OCI-LY1 (cell line): ENCODE results near the gene CACNA1H.

Experiments
- EZH2 ChIP-seq: fragments of 200-600 bp; sonication (generic), shearing (Covaris generic); IDR thresholded peaks from 2 replicates; pipeline ENCODE4 v1.8.0; 2017; ENCODE audit warnings: borderline replicate concordance, mixed run types, mild to moderate bottlenecking, antibody characterized with exemption, low read length, moderate library complexity, mixed read lengths
- TF ChIP-seq, protein P1 (sequence below): fragments of 200-600 bp; sonication (generic), shearing (Covaris generic); IDR thresholded peaks from 2 replicates; pipeline ENCODE4 v1.5.1; 2017; ENCODE audit warnings: mild to moderate bottlenecking, antibody characterized with exemption, low read length, moderate library complexity, mixed read lengths

- no peak for TF ChIP-seq EZH2
- TF ChIP-seq, protein P1, sequence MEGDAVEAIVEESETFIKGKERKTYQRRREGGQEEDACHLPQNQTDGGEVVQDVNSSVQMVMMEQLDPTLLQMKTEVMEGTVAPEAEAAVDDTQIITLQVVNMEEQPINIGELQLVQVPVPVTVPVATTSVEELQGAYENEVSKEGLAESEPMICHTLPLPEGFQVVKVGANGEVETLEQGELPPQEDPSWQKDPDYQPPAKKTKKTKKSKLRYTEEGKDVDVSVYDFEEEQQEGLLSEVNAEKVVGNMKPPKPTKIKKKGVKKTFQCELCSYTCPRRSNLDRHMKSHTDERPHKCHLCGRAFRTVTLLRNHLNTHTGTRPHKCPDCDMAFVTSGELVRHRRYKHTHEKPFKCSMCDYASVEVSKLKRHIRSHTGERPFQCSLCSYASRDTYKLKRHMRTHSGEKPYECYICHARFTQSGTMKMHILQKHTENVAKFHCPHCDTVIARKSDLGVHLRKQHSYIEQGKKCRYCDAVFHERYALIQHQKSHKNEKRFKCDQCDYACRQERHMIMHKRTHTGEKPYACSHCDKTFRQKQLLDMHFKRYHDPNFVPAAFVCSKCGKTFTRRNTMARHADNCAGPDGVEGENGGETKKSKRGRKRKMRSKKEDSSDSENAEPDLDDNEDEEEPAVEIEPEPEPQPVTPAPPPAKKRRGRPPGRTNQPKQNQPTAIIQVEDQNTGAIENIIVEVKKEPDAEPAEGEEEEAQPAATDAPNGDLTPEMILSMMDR, result no peak
Observed at GRCh38 chr16:1112506-1113184, 40.3 kb upstream of the CACNA1H start.
